ENCODE results near the gene ZNF688. TPM values are rescaled to one million over a fixed set of nuclear protein-coding genes. Genes with fewer than 3 reads are reported as not detected.

ZNF688 gene
- total and polyA plus RNA-seq, 12 donors = 6.3 to 23.8 (median 12.4) TPM

GRCh38 chr16:30527635-30528178, 43.8 kb downstream of the ZNF688 start:
- ATAC-seq = no peak
- H3K4me3 ChIP-seq = peak overlapping the region in 9 of 10 donors; percentile 4 to 87 (median 72)
- WGBS, 2 donors = 22 to 23% methylated on average over 14 of the region's 14 CpGs

DNA sequence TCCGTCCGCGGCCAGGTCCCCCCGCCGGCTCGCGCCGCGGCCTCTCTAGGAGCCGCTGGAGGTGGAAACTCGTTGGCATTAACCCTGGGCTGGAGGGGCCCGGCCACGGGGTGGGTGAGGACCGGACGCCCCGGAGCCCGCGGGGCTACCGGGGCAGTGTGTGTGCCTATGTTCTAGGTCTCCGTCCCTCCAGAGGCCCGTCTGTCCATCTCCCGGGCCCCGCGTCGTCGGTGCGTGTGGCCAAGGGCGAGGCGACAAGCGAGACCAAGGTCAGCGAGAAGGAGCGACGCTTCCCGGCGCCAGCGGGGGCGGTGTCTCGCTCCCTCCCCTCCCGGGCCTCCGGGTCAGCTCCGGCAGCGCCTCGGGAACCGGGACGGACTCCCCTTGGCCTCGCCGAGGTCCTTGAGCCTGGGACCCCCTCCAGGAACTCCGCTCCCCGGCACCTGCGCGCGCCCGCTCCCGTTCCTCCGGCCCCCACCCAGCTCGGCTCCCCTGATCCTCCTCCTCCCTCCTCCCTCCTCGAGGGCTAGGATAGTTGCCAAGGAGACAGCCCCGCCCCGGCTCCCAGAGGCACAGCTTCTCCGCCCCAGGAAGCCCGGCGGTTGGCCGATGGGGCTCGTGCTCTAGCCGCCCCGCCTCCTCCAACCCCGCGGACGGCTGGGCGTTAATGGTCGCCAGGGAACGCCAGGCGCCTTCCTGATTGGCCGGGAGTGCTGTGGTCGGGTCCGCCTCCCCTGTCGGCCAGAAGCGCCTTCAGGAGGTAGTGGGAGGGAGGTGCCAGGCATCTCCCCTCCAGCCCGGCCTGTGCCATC, 44.5 kb downstream of the ZNF688 start:
- 1% methylated on average over 73 to 79 of the region's 79 CpGs for WGBS, 2 donors
- Histone ChIP-seq H3K27ac (peak overlapping the region; percentile 94 to 100 (median 99)), H3K4me3 (peak overlapping the region; percentile 52 to 87 (median 71)), H3K36me3 (peaks cover 0 to 34% (median 8%) of the 10 kb centered on the region in 9 donors), H3K27me3 (no peaks in the 10 kb centered on the region), H3K4me1 (peaks cover 8 to 43% (median 38%) of the 10 kb centered on the region in 9 donors), H3K9me3 (no peaks in the 10 kb centered on the region)
- DNase-seq = peak; percentile 98 to 99
- ATAC-seq = peak; percentile 92 to 97 (median 95)
- TF ChIP-seq CTCF (IDR thresholded peaks at IDR 0.05) = peak in 6 of 9 donors; percentile 23 to 50 (median 33)
- intact Hi-C loops (cut with DNase I) = loop anchor here in 7 of 10 donors (2.0 to 10.0 kb wide), 10 partner anchors 32 to 128 kb away; partner anchors contain the start of genes SEPHS2 (in 5 of the 7), ZNF688 (in 4 of the 7), DCTPP1 (in 1 of the 7) and FBRS (in 1 of the 7)

More at GRCh38 chr16:30527635-30528178, 43.8 kb downstream of the ZNF688 start:
- no peaks in the 10 kb centered on the region for H3K27me3 ChIP-seq
- no peak for DNase-seq
- peaks cover 0 to 41% (median 14%) of the 10 kb centered on the region in 9 donors for H3K36me3 ChIP-seq
- peaks cover 8 to 43% (median 38%) of the 10 kb centered on the region in 9 donors for H3K4me1 ChIP-seq
- intact Hi-C loops (cut with DNase I) = loop anchor here in 7 of 10 donors (2.0 to 10.0 kb wide), 10 partner anchors 31 to 127 kb away; partner anchors contain the start of genes SEPHS2 (in 5 of the 7), ZNF688 (in 4 of the 7), DCTPP1 (in 1 of the 7) and FBRS (in 1 of the 7)
- no peaks in the 10 kb centered on the region for H3K9me3 ChIP-seq
- no peak for TF ChIP-seq CTCF (IDR thresholded peaks at IDR 0.05)
- H3K27ac ChIP-seq = peak overlapping the region in 9 of 10 donors; percentile 94 to 100 (median 99)

DNA sequence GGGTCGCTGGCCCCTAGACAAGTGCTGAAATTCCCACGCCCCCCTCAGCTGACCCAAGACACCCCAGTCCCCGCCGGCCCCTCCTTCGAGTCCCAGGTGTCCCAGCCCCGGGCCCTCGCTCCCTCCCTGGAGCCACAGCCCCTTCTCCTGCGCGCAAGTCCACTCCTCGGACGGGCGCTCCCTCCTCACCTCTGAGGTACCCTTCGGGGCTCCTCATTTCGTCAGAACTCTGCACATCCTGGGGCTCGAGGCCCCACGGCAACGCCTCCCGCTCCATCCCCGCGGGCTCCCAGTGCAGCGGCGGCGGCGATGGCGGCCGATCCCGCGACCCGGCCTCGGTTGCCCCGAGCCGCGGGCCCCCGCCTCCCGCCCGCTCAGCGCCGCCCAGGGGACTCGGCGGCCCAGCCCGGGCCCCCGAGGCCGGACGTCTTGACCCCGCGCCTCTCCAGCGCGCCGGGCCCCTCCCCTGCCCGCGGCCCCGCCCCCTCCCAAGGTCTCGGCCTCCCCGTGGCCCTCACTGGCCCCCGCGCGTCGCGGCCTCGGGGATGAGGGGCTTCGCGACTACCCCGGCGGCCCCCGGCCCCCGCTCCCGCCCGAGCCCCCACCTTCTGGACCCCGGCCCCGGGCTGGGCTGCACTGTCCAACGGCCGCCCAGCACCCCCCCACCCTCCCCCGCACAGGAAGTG, 45.2 kb downstream of the ZNF688 start, which contains the start of gene ZNF768:
Gene ZNF768 (minus strand): TSS at position 430 of the 686 bp plus-strand sequence. CDS start 153 bp downstream, at position 277.
- H3K4me1 ChIP-seq = peaks cover 8 to 48% (median 38%) of the 10 kb centered on the region in 9 donors
- H3K27ac ChIP-seq = peak within 1 kb of the TSS; percentile 94 to 100 (median 99)
- no peak for TF ChIP-seq CTCF (IDR thresholded peaks at IDR 0.05)
- DNase-seq (peak in 1 of 2 donors; percentile 48), ATAC-seq (peak; percentile 13 to 67 (median 50))
- intact Hi-C loops (cut with DNase I) = loop anchor here in 7 of 10 donors (2.0 to 10.0 kb wide), 10 partner anchors 33 to 129 kb away; partner anchors contain the start of genes SEPHS2 (in 5 of the 7), ZNF688 (in 4 of the 7), DCTPP1 (in 1 of the 7) and FBRS (in 1 of the 7)
- peaks cover 0 to 26% (median under 1%) of the 10 kb centered on the region in 9 donors for H3K36me3 ChIP-seq
- H3K9me3 ChIP-seq = no peaks in the 10 kb centered on the region
- WGBS, 2 donors = 1 to 2% methylated on average over 44 to 73 of the region's 73 CpGs
- H3K4me3 ChIP-seq = peak within 1 kb of the TSS; percentile 52 to 87 (median 71)
- H3K27me3 ChIP-seq = no peaks in the 10 kb centered on the region

Data from heart right ventricle (tissue), 16 donors.